H1 (cell line): ENCODE data around the gene POLR1H. TPM values are rescaled to one million over a fixed set of nuclear protein-coding genes. Genes with fewer than 3 reads are reported as not detected.

Experiments used
- BACH1 ChIP-seq: IDR thresholded peaks from 2 replicates; pipeline ENCODE4 v1.6.1; 2012; ENCODE audit warnings: low read length, improper control_type of control experiment
- CHD2 ChIP-seq: IDR thresholded peaks from 2 replicates; pipeline ENCODE4 v1.6.1; 2012; ENCODE audit warnings: low read length, improper control_type of control experiment
- JUND ChIP-seq: IDR thresholded peaks from 2 replicates; pipeline ENCODE4 v1.6.1; 2011; ENCODE audit warnings: mild to moderate bottlenecking, improper control_type of control experiment, low read length
- KDM4A ChIP-seq: IDR thresholded peaks from one replicate; pipeline ENCODE4 v1.7.1; 2012; ENCODE audit warnings: low read depth, mild to moderate bottlenecking, moderate library complexity, low read length, inconsistent platforms; ENCODE audit not compliant: severe bottlenecking
- KDM5A ChIP-seq: fragments of 200-600 bp; IDR thresholded peaks from 2 replicates; pipeline ENCODE4 v1.7.1; 2012; ENCODE audit warnings: mild to moderate bottlenecking, low read length, inconsistent platforms, mixed read lengths
- SIN3A ChIP-seq, 2 experiments: IDR thresholded peaks in 1 of 2; conservative IDR thresholded peaks in 1 of 2; 2 replicates each; pipeline ENCODE4 v1.6.1; 2011 to 2012; ENCODE audit warnings: low read length in 2 of 2, improper control_type of control experiment in 1 of 2, low read depth in 1 of 2, mild to moderate bottlenecking in 1 of 2
- SIRT6 ChIP-seq: IDR thresholded peaks from one replicate; pipeline ENCODE4 v1.7.1; 2012; ENCODE audit warnings: low read length, inconsistent platforms
- SIX5 ChIP-seq: IDR thresholded peaks from 2 replicates; pipeline ENCODE4 v1.6.1; 2011; ENCODE audit warnings: mild to moderate bottlenecking, low read depth, low read length
- ZNF274 ChIP-seq: IDR thresholded peaks from 2 replicates; pipeline ENCODE4 v1.7.0; 2012; ENCODE audit warnings: low read length, borderline replicate concordance; ENCODE audit errors: extremely low read depth
- polyA plus RNA-seq, 7 experiments: library from polyadenylated mRNA; depleted of rRNA in 3 of 7; stranded (reverse) in 5 of 7; unstranded in 2 of 7; fragments of >200 nt in 5 of 7; fragments of 200-250 nt in 2 of 7; gene quantifications; 1 replicate in 5 of 7; 2 replicates in 1 of 7; 4 replicates in 1 of 7; pipeline versions ENCODE4 v1.2.1 to v1.2.3, GENCODE V29; 2011 to 2013; ENCODE audit warnings: missing spikeins in 2 of 7, mixed read lengths in 2 of 7
- total RNA-seq: library from RNA; stranded (reverse); fragmentation: NEBNext Ultra II Directional; extraction: Animal tissue kit (Norgen Biotek cat#: 25700); gene quantifications from 2 replicates; pipeline ENCODE4 v1.2.1, GENCODE V29; 2021
- TF ChIP-seq, protein P1 (sequence below): fragments of 300-600 bp; sonication (generic); IDR thresholded peaks from 2 replicates; pipeline ENCODE4 v1.7.1; 2012; ENCODE audit warnings: low read length, moderate library complexity, mild to moderate bottlenecking, inconsistent platforms; ENCODE audit not compliant: insufficient replicate concordance

Gene POLR1H
- total and polyA plus RNA-seq, 2 of the 8 experiments (the other 6 are each of a cell fraction or from before 2014, with no cell fraction given), result 31.5 to 82.2 TPM

DNA sequence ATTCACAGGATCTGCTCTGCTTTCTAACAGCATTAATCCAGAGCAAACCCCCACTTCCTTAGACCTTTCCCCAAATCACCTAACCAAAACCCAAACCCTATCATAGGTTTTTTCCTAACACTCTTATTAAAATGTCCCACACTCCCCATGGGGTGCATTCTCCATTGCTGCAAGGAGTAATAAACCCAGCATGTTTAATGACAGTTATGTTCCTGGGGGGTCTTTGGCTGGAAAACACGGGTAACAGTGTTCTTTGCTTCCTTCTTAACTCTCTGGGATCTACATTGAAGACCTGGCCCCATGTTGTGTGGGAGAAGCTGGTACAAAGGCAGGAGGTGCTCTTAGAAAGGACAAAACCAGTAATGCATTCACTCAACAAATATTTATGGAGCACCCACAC lies 35.8 kb downstream of the POLR1H start (continued):
- TF ChIP-seq, protein P1, sequence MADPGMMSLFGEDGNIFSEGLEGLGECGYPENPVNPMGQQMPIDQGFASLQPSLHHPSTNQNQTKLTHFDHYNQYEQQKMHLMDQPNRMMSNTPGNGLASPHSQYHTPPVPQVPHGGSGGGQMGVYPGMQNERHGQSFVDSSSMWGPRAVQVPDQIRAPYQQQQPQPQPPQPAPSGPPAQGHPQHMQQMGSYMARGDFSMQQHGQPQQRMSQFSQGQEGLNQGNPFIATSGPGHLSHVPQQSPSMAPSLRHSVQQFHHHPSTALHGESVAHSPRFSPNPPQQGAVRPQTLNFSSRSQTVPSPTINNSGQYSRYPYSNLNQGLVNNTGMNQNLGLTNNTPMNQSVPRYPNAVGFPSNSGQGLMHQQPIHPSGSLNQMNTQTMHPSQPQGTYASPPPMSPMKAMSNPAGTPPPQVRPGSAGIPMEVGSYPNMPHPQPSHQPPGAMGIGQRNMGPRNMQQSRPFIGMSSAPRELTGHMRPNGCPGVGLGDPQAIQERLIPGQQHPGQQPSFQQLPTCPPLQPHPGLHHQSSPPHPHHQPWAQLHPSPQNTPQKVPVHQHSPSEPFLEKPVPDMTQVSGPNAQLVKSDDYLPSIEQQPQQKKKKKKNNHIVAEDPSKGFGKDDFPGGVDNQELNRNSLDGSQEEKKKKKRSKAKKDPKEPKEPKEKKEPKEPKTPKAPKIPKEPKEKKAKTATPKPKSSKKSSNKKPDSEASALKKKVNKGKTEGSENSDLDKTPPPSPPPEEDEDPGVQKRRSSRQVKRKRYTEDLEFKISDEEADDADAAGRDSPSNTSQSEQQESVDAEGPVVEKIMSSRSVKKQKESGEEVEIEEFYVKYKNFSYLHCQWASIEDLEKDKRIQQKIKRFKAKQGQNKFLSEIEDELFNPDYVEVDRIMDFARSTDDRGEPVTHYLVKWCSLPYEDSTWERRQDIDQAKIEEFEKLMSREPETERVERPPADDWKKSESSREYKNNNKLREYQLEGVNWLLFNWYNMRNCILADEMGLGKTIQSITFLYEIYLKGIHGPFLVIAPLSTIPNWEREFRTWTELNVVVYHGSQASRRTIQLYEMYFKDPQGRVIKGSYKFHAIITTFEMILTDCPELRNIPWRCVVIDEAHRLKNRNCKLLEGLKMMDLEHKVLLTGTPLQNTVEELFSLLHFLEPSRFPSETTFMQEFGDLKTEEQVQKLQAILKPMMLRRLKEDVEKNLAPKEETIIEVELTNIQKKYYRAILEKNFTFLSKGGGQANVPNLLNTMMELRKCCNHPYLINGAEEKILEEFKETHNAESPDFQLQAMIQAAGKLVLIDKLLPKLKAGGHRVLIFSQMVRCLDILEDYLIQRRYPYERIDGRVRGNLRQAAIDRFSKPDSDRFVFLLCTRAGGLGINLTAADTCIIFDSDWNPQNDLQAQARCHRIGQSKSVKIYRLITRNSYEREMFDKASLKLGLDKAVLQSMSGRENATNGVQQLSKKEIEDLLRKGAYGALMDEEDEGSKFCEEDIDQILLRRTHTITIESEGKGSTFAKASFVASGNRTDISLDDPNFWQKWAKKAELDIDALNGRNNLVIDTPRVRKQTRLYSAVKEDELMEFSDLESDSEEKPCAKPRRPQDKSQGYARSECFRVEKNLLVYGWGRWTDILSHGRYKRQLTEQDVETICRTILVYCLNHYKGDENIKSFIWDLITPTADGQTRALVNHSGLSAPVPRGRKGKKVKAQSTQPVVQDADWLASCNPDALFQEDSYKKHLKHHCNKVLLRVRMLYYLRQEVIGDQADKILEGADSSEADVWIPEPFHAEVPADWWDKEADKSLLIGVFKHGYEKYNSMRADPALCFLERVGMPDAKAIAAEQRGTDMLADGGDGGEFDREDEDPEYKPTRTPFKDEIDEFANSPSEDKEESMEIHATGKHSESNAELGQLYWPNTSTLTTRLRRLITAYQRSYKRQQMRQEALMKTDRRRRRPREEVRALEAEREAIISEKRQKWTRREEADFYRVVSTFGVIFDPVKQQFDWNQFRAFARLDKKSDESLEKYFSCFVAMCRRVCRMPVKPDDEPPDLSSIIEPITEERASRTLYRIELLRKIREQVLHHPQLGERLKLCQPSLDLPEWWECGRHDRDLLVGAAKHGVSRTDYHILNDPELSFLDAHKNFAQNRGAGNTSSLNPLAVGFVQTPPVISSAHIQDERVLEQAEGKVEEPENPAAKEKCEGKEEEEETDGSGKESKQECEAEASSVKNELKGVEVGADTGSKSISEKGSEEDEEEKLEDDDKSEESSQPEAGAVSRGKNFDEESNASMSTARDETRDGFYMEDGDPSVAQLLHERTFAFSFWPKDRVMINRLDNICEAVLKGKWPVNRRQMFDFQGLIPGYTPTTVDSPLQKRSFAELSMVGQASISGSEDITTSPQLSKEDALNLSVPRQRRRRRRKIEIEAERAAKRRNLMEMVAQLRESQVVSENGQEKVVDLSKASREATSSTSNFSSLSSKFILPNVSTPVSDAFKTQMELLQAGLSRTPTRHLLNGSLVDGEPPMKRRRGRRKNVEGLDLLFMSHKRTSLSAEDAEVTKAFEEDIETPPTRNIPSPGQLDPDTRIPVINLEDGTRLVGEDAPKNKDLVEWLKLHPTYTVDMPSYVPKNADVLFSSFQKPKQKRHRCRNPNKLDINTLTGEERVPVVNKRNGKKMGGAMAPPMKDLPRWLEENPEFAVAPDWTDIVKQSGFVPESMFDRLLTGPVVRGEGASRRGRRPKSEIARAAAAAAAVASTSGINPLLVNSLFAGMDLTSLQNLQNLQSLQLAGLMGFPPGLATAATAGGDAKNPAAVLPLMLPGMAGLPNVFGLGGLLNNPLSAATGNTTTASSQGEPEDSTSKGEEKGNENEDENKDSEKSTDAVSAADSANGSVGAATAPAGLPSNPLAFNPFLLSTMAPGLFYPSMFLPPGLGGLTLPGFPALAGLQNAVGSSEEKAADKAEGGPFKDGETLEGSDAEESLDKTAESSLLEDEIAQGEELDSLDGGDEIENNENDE, result no peak
- TF ChIP-seq KDM5A, result no peak
- TF ChIP-seq CHD2, result no peak
- TF ChIP-seq SIN3A (conservative IDR thresholded peaks at IDR 0.05 in 1 of 2, IDR thresholded peaks at IDR 0.05 in 1 of 2; ENCODE audit: low read depth in 1 of 2, low read length in 2 of 2), result no peak
- TF ChIP-seq JUND, result no peak
- no peak for TF ChIP-seq SIRT6
- no peak for TF ChIP-seq SIX5
- no peak for TF ChIP-seq KDM4A
- TF ChIP-seq BACH1, result no peak
- TF ChIP-seq ZNF274, result no peak
